Measurements from ENCODE around the gene ABCC10.
"Not testable (repeated sequence)": the region's sequence is repeated elsewhere in the genome, so short reads cannot be mapped to it uniquely, and the experiment has no call there.

Gene ABCC10

GRCh38 chr6:43427406-43428111, at the start of gene ABCC10:
TSS of gene ABCC10 (plus strand) at chr6:43427541. CDS start at chr6:43427979, 438 bp downstream.
- peak; percentile 97 for DNase-seq (ENCODE audit: low spot score)

DNA sequence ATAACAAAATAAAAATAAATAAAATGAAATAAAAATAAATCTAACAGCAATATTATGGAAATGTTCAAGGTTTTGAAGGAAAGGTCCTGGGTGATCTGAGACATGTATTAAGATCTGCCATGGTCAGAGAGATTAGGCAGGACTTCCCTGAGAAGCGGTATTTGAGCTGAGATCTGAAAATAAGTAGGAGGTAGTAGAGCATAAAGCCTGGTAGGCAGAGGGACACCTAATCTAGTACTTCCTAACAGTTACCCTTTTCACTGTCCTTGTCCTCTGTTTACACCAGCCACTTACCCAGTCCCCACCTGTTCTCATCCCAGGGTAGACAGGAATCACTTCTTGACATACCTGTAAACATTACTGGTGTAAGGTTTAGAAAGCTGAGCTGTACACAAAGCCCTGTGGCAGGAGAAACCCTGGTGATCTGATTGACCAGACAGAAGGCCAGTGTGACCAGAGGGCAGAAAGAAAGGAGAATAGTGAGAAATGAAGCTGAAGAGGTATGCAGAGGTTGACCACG, 49.6 kb upstream of the ABCC10 start:
- DNase-seq (ENCODE audit: low spot score), result no peak

DNA sequence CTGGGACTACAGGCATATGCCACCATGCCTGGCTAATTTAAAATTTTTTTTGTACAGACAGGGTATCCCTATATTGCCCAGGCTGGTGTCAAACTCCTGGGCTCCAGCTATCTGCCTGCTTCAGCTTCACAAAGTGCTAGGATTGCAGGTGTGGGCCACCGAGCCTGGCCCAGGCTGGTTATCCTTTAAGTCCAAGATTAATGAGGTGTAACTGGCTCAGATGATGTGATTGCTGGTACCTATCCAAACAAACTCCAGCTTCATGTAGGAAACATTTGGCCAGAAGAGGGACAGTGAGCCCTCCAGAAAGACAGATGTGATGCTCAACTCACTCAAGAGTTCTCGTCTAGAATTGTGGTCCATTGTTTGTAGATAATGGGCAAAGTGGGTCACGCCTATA, 48.7 kb upstream of the ABCC10 start:
- DNase-seq (ENCODE audit: low spot score), result no peak

DNA sequence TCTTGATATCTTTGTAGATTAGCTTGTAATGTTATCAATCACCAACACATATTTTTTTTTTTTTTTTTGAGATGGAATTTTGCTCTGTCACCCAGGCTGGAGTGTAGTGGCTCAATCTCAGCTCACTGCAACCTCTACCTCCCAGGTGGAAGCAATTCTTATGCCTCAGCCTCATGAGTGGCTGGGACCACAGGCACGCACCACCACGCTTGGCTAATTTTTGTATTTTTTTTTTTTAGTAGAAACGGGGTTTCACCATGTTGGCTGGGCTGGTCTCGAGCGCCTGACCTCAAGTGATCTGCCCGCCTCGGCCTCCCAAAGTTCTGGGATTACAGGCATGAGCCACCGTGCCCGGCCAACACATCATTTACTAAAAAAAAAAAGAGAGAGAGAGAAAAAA, 46.5 kb upstream of the ABCC10 start:
- not testable (repeated sequence) for DNase-seq (ENCODE audit: low spot score)

DNA sequence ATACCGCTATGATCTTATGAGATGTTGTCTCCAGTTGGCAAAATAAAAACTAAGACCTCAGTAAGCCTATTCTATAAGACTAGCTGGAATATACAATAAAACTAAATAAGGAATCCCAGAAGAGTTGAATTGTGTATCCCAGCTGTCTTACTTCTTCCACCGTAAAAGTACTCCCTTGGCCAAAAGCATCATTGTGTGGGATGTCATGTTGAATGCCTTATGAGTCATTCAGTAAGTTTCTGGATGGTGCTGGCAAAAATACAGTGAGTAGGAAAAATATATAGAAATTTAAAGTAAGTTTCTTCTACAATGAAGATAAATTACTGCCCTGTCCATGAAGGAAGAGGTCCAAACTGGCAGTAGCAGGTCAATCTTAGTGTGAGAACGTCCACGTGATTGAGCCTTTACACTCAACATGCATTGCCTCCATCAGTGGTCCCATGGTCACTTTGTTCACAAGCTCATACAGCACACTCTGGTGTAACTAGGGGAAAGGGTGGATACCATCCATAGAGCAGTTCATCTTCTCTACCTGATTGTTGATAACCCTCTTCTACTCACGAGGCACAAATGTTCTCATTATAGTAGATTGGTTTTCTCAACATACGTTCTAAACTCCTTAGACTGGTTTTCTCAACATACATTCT, 44.2 kb upstream of the ABCC10 start:
- peak; percentile 42 for DNase-seq (ENCODE audit: low spot score)

DNA sequence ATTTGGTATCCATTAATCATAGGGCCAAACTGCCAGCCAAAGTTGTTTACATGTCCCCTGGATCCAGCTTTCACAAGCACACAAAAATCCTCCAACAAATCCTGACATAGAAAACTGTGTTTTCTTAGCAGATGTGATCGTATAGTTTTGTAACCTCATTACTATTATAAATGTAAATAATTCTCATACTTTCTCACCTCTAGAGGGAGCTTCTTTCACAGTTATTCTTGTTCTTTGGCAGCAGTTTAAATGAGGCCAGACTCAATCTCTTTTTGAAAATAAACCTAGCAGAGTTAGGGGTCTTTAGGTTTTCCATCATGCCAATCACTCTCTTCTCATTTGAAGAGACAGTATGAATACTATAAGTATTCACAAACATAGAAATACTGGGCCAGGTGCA, 40.8 kb upstream of the ABCC10 start:
- no peak for DNase-seq (ENCODE audit: low spot score)

GRCh38 chr6:43389730-43390295, 37.5 kb upstream of the ABCC10 start:
- no peak for DNase-seq (ENCODE audit: low spot score)

- DNase-seq (ENCODE audit: low spot score), result not testable (repeated sequence)
Observed at GRCh38 chr6:43390753-43391439, 36.4 kb upstream of the ABCC10 start.

DNA sequence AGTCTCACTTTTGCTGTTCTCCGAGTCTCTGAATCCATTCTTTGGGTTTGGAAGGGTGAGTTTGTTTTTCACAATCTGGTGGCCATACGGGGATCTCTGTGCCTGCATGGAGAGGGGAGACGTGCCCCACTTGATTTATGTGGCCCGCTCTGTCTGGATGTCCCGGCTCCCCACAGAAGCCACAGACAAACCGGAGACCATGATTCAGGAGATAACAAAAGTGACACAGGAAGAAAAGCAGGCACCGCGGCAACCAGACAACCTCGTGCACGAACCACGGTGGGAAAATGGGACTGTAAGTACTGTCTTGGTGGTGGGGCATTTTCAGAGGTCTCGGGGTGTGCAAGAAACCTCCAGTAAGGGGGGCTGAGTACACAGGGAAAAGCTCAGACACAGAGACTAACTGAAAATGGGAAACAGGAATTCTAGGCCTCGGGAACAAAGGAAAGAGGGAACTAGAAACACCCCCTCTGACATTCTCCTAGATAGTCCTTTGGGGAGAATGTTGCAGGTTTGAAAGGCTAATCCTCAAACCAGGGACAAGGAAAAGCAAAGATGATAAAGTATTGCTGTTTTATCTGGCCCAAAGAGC, 35.8 kb upstream of the ABCC10 start:
- no peak for DNase-seq (ENCODE audit: low spot score)

GRCh38 chr6:43393133-43393532, 34.2 kb upstream of the ABCC10 start:
- not testable (repeated sequence) for DNase-seq (ENCODE audit: low spot score)

DNA sequence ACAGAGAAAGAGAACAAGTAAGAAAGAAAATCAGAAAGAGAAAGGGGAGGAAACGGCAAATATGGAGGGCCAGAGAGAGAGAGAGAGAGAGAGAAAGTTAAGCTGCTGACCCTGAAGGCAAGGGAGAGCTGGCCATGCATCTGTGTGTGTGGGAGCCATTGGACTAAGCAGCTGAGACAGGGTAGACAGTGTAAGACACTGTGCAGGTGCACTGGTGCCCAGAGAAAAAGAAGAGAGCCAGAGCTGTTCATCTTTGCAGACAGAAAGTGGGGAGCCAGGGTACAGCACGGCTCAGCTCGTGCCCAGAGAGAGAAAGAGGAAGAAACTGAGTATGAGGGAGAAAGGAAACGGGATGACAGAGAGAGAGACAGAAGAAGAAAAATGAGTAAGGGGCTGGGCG, 33.7 kb upstream of the ABCC10 start:
- no peak for DNase-seq (ENCODE audit: low spot score)

GRCh38 chr6:43394982-43395381, 32.4 kb upstream of the ABCC10 start:
- DNase-seq (ENCODE audit: low spot score), result no peak

- no peak for DNase-seq (ENCODE audit: low spot score)
Observed at GRCh38 chr6:43395776-43396175, 31.6 kb upstream of the ABCC10 start.

DNA sequence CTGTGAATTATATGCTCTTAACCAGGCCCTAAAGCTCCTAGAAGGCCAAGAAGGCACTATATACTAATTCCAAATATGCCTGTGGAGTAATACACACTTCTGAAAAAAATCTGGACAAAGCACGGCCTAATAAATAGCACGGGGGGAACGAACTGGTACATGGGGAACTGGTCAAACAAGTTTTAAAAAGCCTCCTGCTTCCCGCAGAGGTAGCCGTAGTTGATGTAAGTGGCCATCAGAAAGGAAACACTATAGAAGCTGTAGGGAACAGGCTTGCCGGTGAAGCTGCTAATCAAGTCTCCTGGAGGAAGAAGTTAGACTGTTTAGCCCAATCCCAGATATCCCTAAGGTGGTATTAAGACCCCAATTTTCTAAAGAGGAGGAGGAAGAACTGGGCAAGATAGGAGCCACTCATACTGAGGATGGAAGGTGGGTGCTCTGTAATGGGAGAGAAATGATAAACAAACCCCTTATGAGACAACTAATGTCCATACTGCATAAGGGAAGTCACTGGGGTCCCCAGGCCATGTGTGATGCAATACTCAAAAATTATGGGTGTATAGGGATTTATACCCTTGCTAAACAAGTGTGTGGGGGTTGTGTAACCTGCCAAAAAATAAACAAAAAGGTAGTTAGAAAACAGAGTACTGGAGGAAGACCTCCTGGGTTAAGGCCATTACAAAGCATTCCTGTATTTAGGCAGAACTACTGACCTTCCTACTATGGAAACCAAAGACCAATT, 30.8 kb upstream of the ABCC10 start:
- DNase-seq (ENCODE audit: low spot score), result no peak

- DNase-seq (ENCODE audit: low spot score), result no peak
Observed at GRCh38 chr6:43399932-43400487, 27.3 kb upstream of the ABCC10 start.

GRCh38 chr6:43401730-43402129, 25.6 kb upstream of the ABCC10 start:
- DNase-seq (ENCODE audit: low spot score), result no peak

GRCh38 chr6:43402820-43403219, 24.5 kb upstream of the ABCC10 start:
- no peak for DNase-seq (ENCODE audit: low spot score)

GRCh38 chr6:43405354-43405753, 22.0 kb upstream of the ABCC10 start:
- no peak for DNase-seq (ENCODE audit: low spot score)

DNA sequence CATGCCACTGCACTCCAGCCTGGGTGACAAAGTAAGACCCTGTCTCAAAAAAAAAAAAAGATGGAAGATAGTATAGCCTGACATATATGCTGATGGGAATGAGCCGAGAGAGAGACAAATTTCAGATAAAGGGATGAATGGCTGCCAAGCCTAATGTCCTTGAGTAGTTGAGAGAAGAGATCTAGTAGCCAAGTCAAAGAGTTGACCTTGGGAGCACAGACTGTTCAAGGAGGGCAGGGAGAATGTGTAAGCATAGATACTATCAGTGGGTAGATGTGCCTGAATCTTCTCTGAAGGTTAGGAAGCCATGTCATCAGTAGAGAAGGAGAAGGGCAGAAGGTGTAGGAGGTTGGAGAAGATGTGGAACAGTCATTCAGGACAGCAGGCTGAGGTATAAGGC, 20.0 kb upstream of the ABCC10 start:
- DNase-seq (ENCODE audit: low spot score), result no peak

GRCh38 chr6:43408259-43408658, 19.1 kb upstream of the ABCC10 start:
- no peak for DNase-seq (ENCODE audit: low spot score)

GRCh38 chr6:43410776-43411175, 16.6 kb upstream of the ABCC10 start:
- DNase-seq (ENCODE audit: low spot score), result not testable (repeated sequence)

Data from COLO829 (cell line).